Ascending aorta (tissue), 2 donors: ENCODE results near the gene MIGA2. TPM values are rescaled to one million over a fixed set of nuclear protein-coding genes. Genes with fewer than 3 reads are reported as not detected.

Experiments
- DNase-seq, 2 donors: peaks; one replicate each; pipeline ENCODE4 v3.0.0-alpha.2; 2019; ENCODE audit warnings: low spot score in 2 of 2
- H3K27ac ChIP-seq, 2 donors: fragments of 200-600 bp; sonication (generic); one replicate each; pipeline ENCODE4 v1.5.1; 2016 to 2017; ENCODE audit warnings: mild to moderate bottlenecking in 1 of 2
- H3K27me3 ChIP-seq: fragments of 200-600 bp; sonication (generic); one replicate; pipeline ENCODE4 v1.5.1; 2017
- H3K36me3 ChIP-seq, 2 donors: fragments of 200-600 bp; sonication (generic); one replicate each; pipeline ENCODE4 v1.5.1; 2016
- H3K4me1 ChIP-seq, 2 donors: fragments of 200-600 bp; sonication (generic); one replicate each; pipeline ENCODE4 v1.5.1; 2016 to 2017; ENCODE audit warnings: mild to moderate bottlenecking in 1 of 2
- H3K4me3 ChIP-seq, 2 donors: fragments of 200-600 bp; sonication (generic); one replicate each; pipeline ENCODE4 v1.5.1; 2016 to 2017; ENCODE audit warnings: mild to moderate bottlenecking in 1 of 2
- H3K9me3 ChIP-seq, 2 donors: fragments of 200-600 bp; sonication (generic); one replicate each; pipeline ENCODE4 v1.5.1; 2016
- CTCF ChIP-seq, 3 experiments: fragments of 200-600 bp in 2 of 3; fragments of 450-650 bp in 1 of 3; sonication (generic) in 2 of 3; IDR thresholded peaks; one replicate each; pipeline ENCODE4 v1.5.1; 2016 to 2019; ENCODE audit warnings: antibody characterized with exemption in 3 of 3, mild to moderate bottlenecking in 1 of 3, moderate library complexity in 1 of 3
- intact Hi-C: fragments of 100-400 bp; cut with DNase I; formaldehyde crosslinking; loops from one replicate; pipeline ENCODE4 v1.15.1; 2023
- total RNA-seq: library from RNA; depleted of rRNA; stranded (reverse); fragments of >200 nt; gene quantifications from one replicate; pipeline ENCODE4 v1.1.0, GENCODE V29; 2016

Gene MIGA2
- total RNA-seq, 1 donor from 2014 or later = 39.9 TPM

GRCh38 chr9:129008469-129008965, 27.9 kb upstream of the MIGA2 start:
- H3K4me3 ChIP-seq = no peak overlapping the region
- DNase-seq = no peak
- H3K9me3 ChIP-seq = no peaks in the 10 kb centered on the region
- TF ChIP-seq CTCF (IDR thresholded peaks at IDR 0.05) = no peak
- peaks cover 54 to 76% of the 10 kb centered on the region in 2 donors for H3K36me3 ChIP-seq
- no peaks in the 10 kb centered on the region for H3K27me3 ChIP-seq
- intact Hi-C loops = loop anchor here (5.0 kb wide), 1 partner anchor 61 kb away; the partner anchor contains the start of genes DOLK and NUP188
- peaks cover 0 to 18% of the 10 kb centered on the region in 2 donors for H3K4me1 ChIP-seq
- peak overlapping the region in 1 of 2 donors; percentile 70 for H3K27ac ChIP-seq

GRCh38 chr9:129008986-129009583, 27.3 kb upstream of the MIGA2 start:
- TF ChIP-seq CTCF (IDR thresholded peaks at IDR 0.05) = no peak
- H3K4me1 ChIP-seq = peaks cover 0 to 18% of the 10 kb centered on the region in 2 donors
- intact Hi-C loops = loop anchor here (5.0 kb wide), 1 partner anchor 62 kb away; the partner anchor contains the start of genes DOLK and NUP188
- H3K27ac ChIP-seq = peak overlapping the region in 1 of 2 donors; percentile 70
- H3K36me3 ChIP-seq = peaks cover 54 to 79% of the 10 kb centered on the region in 2 donors
- H3K4me3 ChIP-seq = no peak overlapping the region
- no peaks in the 10 kb centered on the region for H3K27me3 ChIP-seq
- DNase-seq = no peak
- no peaks in the 10 kb centered on the region for H3K9me3 ChIP-seq

- no peak overlapping the region for H3K27ac ChIP-seq
- H3K9me3 ChIP-seq = no peaks in the 10 kb centered on the region
- H3K4me1 ChIP-seq = peaks cover 0 to 18% of the 10 kb centered on the region in 2 donors
- no peak for DNase-seq
- peaks cover 59 to 85% of the 10 kb centered on the region in 2 donors for H3K36me3 ChIP-seq
- H3K27me3 ChIP-seq = no peaks in the 10 kb centered on the region
- H3K4me3 ChIP-seq = no peak overlapping the region
- TF ChIP-seq CTCF (IDR thresholded peaks at IDR 0.05) = no peak
- intact Hi-C loops = loop anchor here (5.0 kb wide), 1 partner anchor 62 kb away; the partner anchor contains the start of genes DOLK and NUP188
Observed at GRCh38 chr9:129009584-129010141, 26.8 kb upstream of the MIGA2 start.

- Histone ChIP-seq H3K4me1 (peaks cover 0 to 18% of the 10 kb centered on the region in 2 donors), H3K27ac (no peak overlapping the region), H3K27me3 (no peaks in the 10 kb centered on the region), H3K36me3 (peaks cover 62 to 86% of the 10 kb centered on the region in 2 donors), H3K4me3 (no peak overlapping the region), H3K9me3 (no peaks in the 10 kb centered on the region)
- DNase-seq = no peak
- TF ChIP-seq CTCF (IDR thresholded peaks at IDR 0.05) = no peak
- intact Hi-C loops = no loop called here
Observed at GRCh38 chr9:129010267-129010975, 26.0 kb upstream of the MIGA2 start.

GRCh38 chr9:129011170-129011569, 25.3 kb upstream of the MIGA2 start:
- no peak for TF ChIP-seq CTCF (IDR thresholded peaks at IDR 0.05)
- Histone ChIP-seq H3K9me3 (no peaks in the 10 kb centered on the region), H3K4me1 (peaks cover 0 to 18% of the 10 kb centered on the region in 2 donors), H3K27me3 (no peaks in the 10 kb centered on the region), H3K36me3 (peaks cover 65 to 79% of the 10 kb centered on the region in 2 donors), H3K27ac (no peak overlapping the region), H3K4me3 (no peak overlapping the region)
- DNase-seq = no peak
- intact Hi-C loops = no loop called here
